Measurements from ENCODE around the gene ITPR2.
"Not testable (repeated sequence)": the region's sequence is repeated elsewhere in the genome, so short reads cannot be mapped to it uniquely, and the experiment has no call there.

The ITPR2 gene

DNA sequence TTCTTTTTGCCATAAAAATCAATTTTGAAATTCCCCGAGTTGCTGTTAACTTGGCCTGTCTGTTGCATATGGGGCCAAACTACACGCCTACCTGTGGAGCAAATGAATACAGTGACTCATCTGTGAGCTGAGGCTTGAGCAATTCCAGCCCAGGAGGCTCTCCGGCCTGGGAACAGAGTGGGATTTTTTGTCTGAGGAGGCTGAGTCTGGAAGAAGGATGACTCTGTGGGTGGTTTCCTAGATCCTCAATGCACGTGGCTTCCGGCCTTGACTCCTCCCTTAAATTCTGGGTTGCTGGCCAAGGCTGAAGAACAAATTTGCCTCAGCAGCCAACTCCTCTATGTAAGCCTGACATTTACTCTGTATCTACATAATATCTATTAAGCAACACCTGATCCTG is 513.5 kb downstream of the ITPR2 start:
- no peak for DNase-seq

- no peak for DNase-seq
These were observed 514.3 kb downstream of the ITPR2 start for GRCh38 chr12:26318661-26319068.

DNA sequence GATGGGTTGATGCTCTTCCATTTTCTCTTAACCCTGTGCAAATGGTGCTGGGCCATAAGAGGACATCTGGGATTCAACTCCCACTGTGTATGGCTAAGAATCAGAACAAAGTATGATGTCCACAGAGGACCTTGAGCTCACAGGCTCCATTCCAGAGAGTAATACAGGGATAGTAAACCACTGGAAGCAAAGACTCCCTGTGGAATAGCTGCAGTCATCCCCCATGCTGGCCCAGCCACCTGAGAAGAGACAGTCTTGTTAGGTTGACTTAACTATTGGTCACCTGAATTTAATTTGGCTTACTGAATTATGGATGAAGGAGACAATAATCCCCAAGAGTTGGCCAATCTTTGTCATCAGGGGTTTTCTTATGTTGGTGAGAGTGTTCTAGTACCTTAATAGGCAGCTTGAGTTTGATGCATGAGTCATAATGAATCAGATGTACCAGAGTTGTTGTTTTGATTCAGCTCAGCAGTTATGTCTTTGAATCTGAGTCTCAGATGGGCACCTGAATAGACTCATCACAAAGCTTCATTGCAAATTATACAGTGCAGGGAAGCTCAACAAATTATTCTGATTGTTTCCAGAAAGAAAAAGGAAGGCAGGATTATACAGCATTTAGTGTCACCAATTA is 514.9 kb downstream of the ITPR2 start:
- DNase-seq = no peak

DNA sequence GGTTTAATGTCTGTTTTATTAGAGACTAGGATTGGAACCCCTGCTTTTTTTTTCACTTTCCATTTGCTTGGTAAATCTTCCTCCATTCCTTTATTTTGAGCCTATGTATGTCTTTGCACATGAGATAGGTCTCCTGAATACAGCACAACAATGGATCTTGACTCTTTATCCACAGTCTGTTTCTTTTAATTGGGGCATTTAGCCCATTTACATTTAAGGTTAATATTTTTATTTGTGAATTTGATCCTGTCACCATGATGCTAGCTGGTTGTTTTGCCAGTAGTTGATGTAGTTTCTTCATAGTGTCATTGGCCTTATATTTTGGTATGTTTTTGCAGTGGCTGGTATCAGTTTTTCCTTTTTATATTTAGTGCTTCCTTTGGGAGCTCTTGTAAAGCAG is 518.9 kb downstream of the ITPR2 start:
- DNase-seq = not testable (repeated sequence)

GRCh38 chr12:26310489-26310888 is 522.5 kb downstream of the ITPR2 start:
- DNase-seq = not testable (repeated sequence)

DNA sequence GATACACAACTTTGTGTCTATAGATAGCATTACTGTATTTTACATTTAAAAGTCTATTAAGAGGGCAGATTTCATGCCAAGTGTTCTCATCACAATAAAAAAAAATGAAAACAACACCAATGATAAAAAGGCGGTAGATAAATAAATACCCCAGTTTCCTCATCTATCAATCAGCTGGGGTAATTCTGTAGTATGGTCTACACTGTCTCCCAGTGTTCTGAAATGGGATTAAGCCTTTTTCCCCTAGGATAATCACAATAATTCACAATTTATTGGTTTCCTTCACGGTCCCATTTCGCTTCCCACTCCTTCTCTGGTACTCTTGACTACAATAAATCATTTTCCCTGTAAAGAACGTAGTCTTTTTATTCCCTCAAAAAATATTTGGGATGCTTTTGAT is 523.4 kb downstream of the ITPR2 start:
- DNase-seq = no peak

- DNase-seq = no peak
These were observed 528.7 kb downstream of the ITPR2 start for GRCh38 chr12:26304273-26304672.

- DNase-seq = no peak
These were observed 529.6 kb downstream of the ITPR2 start for GRCh38 chr12:26303418-26303817.

DNA sequence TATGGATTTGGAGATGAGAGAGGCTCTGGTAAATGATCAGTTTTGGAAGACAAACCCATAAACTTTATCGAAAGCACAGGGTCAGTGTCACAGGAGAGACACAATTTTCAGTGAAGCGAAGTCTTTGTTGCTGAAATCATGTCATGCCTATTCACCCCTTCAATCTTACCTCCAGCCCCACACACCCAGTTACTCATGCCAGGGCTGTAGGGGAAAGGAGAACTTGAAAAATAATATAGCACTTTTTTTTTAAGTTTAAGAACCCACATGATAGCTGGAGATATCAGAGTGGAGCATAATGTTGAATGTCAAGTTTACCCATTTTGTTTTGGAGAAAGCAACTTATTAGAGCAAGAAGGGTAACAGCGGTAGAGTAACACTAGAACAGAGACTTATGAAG is 530.2 kb downstream of the ITPR2 start:
- no peak for DNase-seq

- no peak for DNase-seq
These were observed 533.2 kb downstream of the ITPR2 start for GRCh38 chr12:26299751-26300150.

- no peak for DNase-seq
These were observed 534.0 kb downstream of the ITPR2 start for GRCh38 chr12:26298785-26299621.

DNA sequence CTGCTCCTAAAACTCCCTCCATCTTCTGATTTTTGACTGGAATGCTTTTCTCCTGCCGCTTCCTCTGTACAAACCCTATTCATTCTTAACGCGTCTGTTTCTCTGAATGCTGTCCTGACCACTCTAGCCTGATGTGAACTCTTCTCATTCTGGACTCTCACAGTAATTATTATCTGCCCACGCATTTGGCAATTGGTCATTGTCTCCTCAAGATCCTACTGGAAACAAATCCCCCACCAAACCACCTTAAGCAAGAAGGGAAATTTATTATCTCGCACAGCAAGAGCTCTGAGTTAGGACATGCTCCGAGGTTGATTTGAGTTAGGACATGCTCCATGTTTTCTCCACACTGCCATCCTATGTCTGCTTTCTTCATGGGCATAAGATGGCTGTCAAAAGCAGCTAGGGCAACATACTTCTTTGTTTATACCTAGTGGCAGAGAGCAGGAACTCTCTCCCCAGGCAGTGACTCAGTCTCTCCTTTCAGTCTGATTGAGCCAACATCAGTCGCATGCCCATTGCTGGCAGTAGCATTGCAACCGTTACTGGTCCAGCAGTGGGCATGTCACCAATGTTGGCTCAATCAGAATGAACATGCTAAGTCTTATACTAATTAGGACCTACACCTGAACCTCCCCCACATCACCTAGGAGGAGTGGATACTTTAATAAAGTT is 535.5 kb downstream of the ITPR2 start:
- no peak for DNase-seq

GRCh38 chr12:26295001-26295400 is 538.0 kb downstream of the ITPR2 start:
- no peak for DNase-seq

DNA sequence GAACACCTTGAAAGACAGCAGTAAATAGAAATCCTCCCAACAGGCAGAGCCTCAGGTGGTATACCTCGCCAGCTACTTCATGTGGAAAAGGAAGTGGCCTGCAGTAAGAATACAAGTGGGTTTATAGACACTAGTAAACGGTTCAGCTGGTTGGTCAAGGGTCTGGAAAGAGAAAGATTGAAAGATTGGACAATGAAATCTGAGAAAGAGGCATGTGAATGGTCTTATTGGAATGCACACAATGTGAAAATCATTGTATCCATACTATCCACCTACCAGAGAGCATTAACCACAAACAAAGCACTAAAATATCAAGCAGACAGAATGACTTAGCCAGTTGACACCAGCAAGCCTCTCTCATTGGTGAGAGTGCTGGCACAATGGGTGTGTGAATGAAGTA is 539.4 kb downstream of the ITPR2 start:
- no peak for DNase-seq

DNA sequence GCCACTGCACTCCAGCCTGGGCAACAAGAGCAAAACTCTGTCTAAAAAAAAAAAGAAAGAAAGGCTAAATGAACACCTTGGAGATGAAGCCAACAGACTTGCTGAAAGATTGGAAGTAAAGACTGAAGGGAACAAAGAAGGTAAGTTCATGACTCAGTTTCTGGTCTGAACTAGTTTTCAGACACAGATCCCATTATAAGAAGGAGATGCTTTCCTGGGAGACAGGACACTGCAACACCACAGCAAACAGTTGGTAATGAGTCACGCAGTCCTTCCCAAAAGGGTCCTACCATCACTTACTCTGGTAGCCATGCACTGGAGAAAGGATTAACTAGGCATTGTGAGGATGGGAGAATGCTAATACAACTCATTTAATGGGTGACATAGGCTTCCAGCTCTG is 540.4 kb downstream of the ITPR2 start:
- DNase-seq = no peak

GRCh38 chr12:26290565-26290964 is 542.4 kb downstream of the ITPR2 start:
- no peak for DNase-seq

- DNase-seq = no peak
These were observed 545.2 kb downstream of the ITPR2 start for GRCh38 chr12:26287671-26288381.
